Fibroblast of the aortic adventitia (primary cell): ENCODE results near the gene ITGA1. TPM values are rescaled to one million over a fixed set of nuclear protein-coding genes. Genes with fewer than 3 reads are reported as not detected.
A peak's percentile ranks its signal among the peaks of the same experiment; 100 is the strongest.

ENCODE experiments used
- DNase-seq: peaks from one replicate; pipeline ENCODE4 v3.0.0-alpha.2; 2010; ENCODE audit warnings: low read depth
- H3K4me3 ChIP-seq: 2 replicates; pipeline ENCODE4 v1.5.1; 2011; ENCODE audit warnings: low read depth, mild to moderate bottlenecking, control low read depth, low read length, moderate library complexity
- small RNA-seq: library from RNA; depleted of rRNA; stranded (forward); fragments of <200 nt; gene quantifications from one replicate; pipeline ENCODE3, GENCODE V24; 2012
- total RNA-seq: library from RNA; depleted of rRNA; stranded (reverse); fragments of >200 nt; gene quantifications from 2 replicates; pipeline ENCODE4 v1.2.3, GENCODE V29; 2012; ENCODE audit warnings: low replicate concordance
- TF ChIP-seq, protein P1 (sequence below): IDR thresholded peaks from 2 replicates; pipeline ENCODE4 v1.5.1; 2011; ENCODE audit warnings: mild to moderate bottlenecking, low read length, control low read depth, inconsistent platforms; ENCODE audit not compliant: insufficient read depth

Gene ITGA1
- total RNA-seq, 1 donor, result 4.2 TPM

- TF ChIP-seq, protein P1, sequence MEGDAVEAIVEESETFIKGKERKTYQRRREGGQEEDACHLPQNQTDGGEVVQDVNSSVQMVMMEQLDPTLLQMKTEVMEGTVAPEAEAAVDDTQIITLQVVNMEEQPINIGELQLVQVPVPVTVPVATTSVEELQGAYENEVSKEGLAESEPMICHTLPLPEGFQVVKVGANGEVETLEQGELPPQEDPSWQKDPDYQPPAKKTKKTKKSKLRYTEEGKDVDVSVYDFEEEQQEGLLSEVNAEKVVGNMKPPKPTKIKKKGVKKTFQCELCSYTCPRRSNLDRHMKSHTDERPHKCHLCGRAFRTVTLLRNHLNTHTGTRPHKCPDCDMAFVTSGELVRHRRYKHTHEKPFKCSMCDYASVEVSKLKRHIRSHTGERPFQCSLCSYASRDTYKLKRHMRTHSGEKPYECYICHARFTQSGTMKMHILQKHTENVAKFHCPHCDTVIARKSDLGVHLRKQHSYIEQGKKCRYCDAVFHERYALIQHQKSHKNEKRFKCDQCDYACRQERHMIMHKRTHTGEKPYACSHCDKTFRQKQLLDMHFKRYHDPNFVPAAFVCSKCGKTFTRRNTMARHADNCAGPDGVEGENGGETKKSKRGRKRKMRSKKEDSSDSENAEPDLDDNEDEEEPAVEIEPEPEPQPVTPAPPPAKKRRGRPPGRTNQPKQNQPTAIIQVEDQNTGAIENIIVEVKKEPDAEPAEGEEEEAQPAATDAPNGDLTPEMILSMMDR, result no peak
- no peak overlapping the region for H3K4me3 ChIP-seq
- peak; percentile 54 for DNase-seq
Measured at GRCh38 chr5:52999344-52999949, 211.7 kb downstream of the ITGA1 start.

DNA sequence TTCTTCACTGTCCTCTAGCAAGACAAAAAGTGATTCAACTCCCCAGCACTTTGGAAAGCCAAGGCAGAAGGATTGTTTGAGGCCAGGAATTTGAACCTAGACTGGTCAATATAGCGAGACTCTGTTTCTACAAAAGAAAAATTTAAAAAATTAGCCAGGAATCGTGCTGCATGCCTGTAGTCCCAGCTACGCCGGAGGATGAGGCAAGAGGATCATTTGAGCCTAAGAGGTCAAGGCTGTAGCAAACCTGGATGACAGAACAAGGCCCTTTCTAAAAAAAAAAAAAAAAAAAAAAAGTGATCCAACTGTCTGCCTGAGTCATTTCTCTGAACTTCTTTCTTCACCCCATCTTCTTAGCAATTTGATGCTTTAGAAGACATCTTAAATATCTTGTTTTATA is 213.8 kb downstream of the ITGA1 start:
- TF ChIP-seq, protein P1, result no peak
- no peak overlapping the region for H3K4me3 ChIP-seq
- no peak for DNase-seq

DNA sequence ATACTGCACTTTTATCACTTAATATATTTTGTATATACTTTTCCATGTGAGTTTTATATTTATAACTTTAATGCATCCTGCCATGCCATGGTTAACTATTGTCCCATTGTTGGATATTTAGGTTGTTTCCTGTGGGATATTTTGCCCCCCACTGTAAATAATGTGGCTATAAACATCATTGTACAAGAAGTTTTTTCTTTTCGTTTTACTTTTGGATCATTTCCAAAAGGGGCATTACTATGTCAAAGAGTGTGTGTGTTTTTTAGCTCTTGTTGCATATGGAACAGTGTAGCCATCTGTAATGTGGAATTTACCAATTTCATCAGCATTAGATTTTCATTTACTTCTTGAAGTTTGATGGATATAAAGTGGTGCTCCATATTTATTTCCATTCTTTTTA is 214.8 kb downstream of the ITGA1 start:
- no peak for DNase-seq
- TF ChIP-seq, protein P1, result no peak
- H3K4me3 ChIP-seq, result no peak overlapping the region

DNA sequence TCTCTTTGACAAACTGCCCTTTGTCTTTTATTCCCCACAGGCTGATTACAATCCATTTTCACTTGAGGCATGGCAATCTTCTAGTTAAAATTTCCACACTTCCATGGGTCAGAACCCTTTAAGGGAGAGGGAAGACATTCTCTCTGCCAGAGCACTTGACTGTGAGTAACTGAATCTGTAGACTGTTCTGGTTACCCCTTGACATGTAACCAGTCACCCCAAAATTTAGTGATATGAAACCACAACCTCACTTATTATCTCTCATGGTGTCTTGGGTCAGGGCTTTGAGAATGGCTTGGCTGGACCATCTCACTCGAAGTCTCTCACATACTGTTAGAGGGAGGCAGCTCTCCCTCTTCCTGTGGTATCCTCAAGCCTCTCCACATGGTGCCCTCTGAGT is 215.4 kb downstream of the ITGA1 start:
- TF ChIP-seq, protein P1, result no peak

DNA sequence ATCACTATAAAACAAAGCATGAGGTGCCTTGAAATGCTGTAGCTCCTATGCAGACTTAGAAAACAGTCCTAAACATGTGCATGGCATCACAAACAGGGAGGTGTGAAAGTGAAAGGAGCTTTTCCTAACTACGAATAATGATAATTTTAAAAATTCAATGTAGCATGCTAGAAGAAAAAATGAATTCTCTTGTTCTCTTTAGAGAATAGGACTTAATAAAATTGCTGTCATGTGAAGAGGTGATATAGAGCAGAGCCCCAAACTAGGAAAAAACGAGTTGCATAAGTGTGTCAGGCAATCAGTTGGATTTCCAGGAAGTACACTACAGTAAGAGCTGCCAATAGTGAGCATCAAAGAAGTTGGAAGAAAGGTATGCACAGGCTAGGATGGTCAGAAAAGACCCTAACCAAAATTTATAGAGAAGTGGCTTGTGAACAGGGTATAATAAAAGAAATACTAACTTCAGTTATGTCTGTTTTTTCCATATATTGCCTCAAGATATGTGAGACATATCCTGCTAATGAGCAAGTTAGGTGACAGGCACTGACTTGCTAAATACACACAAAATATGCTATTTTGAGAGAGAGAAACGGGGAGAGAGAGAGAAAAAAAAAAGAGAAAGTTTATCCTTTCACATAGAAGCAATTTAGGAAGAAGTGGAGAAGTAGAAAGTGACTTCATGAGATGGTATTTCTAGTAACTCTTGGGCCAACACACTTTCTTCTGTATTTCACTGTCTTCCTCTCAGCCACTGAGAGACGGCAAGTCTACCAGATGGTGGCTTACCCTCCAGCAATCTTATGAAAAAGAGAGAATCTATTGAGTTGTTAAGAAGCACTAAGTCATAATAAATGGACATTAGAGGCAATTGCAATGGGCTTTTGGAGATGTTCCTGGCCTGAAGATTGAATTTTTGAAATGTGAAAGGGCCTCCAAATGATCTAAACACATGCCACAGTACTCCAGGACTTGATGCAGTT is 219.5 kb downstream of the ITGA1 start:
- DNase-seq, result peak; percentile 58
- TF ChIP-seq, protein P1, result no peak

More for the DNA sequence above, 215.4 kb downstream of the ITGA1 start:
- DNase-seq, result no peak
- H3K4me3 ChIP-seq, result no peak overlapping the region

GRCh38 chr5:53008751-53009150 is 221.0 kb downstream of the ITGA1 start:
- DNase-seq, result no peak
- TF ChIP-seq, protein P1, result no peak
- H3K4me3 ChIP-seq, result no peak overlapping the region

More for the DNA sequence above, 219.5 kb downstream of the ITGA1 start:
- no peak overlapping the region for H3K4me3 ChIP-seq

Small RNA genes lying within 50 kb of the gene (small RNA-seq; reads per million reads assigned to genes)
- not detected for gene B3GNTL1P1

Other genes starting within 250 kb of the ITGA1 start
- 9.2 and 18.9 TPM in 2 replicates for gene PELO, start within 50 bp of the ITGA1 start, total RNA-seq
- gene ITGA2, start 201.4 kb downstream of the ITGA1 start, total RNA-seq, result 9.1 and 171 TPM in 2 replicates